MG63 (cell line): ENCODE data around the gene MAX. TPM values are rescaled to one million over a fixed set of nuclear protein-coding genes. Genes with fewer than 3 reads are reported as not detected.

Source experiments
- DNase-seq: peaks from one replicate; pipeline ENCODE4 v3.0.0-alpha.2; 2020
- H3K27me3 ChIP-seq: fragments of 250-450 bp; sonication (Bioruptor Pico); 2 replicates; pipeline ENCODE4 v1.5.1; 2020; ENCODE audit warnings: mild to moderate bottlenecking, moderate library complexity
- H3K36me3 ChIP-seq: fragments of 250-450 bp; sonication (Bioruptor Pico); 2 replicates; pipeline ENCODE4 v1.5.1; 2020; ENCODE audit warnings: mild to moderate bottlenecking, moderate library complexity
- H3K4me3 ChIP-seq: fragments of 250-450 bp; sonication (Bioruptor Pico); 2 replicates; pipeline ENCODE4 v1.5.1; 2020; ENCODE audit warnings: mild to moderate bottlenecking, moderate library complexity
- H3K9me3 ChIP-seq: fragments of 250-450 bp; sonication (Bioruptor Pico); 2 replicates; pipeline ENCODE4 v1.5.1; 2020; ENCODE audit warnings: mild to moderate bottlenecking, moderate library complexity
- total RNA-seq: library from RNA; depleted of rRNA; stranded (reverse); fragments of >200 nt; shearing (Covaris generic); gene quantifications from 2 replicates; pipeline ENCODE4 v1.2.3, GENCODE V29; 2014; ENCODE audit warnings: low replicate concordance; rRNA removed

MAX gene
- total RNA-seq, 1 experiment from 2014 or later: 30.8 TPM

- H3K9me3 ChIP-seq: no peaks in the 10 kb centered on the region
- no peak overlapping the region for H3K4me3 ChIP-seq
- no peaks in the 10 kb centered on the region for H3K36me3 ChIP-seq
- DNase-seq: no peak
- no peaks in the 10 kb centered on the region for H3K27me3 ChIP-seq
These were observed 73.4 kb downstream of the MAX start for GRCh38 chr14:65028937-65029336.

GRCh38 chr14:65027127-65027799 lies 75.1 kb downstream of the MAX start:
- no peaks in the 10 kb centered on the region for H3K36me3 ChIP-seq
- H3K9me3 ChIP-seq: no peaks in the 10 kb centered on the region
- H3K27me3 ChIP-seq: no peaks in the 10 kb centered on the region
- no peak overlapping the region for H3K4me3 ChIP-seq
- DNase-seq: no peak

GRCh38 chr14:65026526-65026925 lies 75.8 kb downstream of the MAX start:
- no peak for DNase-seq
- Histone ChIP-seq H3K4me3 (no peak overlapping the region), H3K27me3 (no peaks in the 10 kb centered on the region), H3K36me3 (no peaks in the 10 kb centered on the region), H3K9me3 (no peaks in the 10 kb centered on the region)

- H3K36me3 ChIP-seq: no peaks in the 10 kb centered on the region
- no peak overlapping the region for H3K4me3 ChIP-seq
- H3K9me3 ChIP-seq: no peaks in the 10 kb centered on the region
- no peak for DNase-seq
- no peaks in the 10 kb centered on the region for H3K27me3 ChIP-seq
These were observed 76.5 kb downstream of the MAX start for GRCh38 chr14:65025818-65026217.

Other genes with a start within 250 kb of the MAX start
- 0.13 TPM in 1 of 2 replicates, not detected in the other for gene SPTB, start 222.6 kb downstream of the MAX start, total RNA-seq
- gene CHURC1, start 188.1 kb downstream of the MAX start, total RNA-seq: 12.3 and 15.7 TPM in 2 replicates
- gene GPX2, start 159.8 kb downstream of the MAX start, total RNA-seq: not detected in 2 replicates
- 1.0 and 3.4 TPM in 2 replicates for gene RAB15, start 130.2 kb downstream of the MAX start, total RNA-seq
- gene FNTB, start 115.6 kb downstream of the MAX start, total RNA-seq: 0.72 and 5.1 TPM in 2 replicates